Endothelial cell of umbilical vein (primary cell): ENCODE data around the gene TBCD. TPM values are rescaled to one million over a fixed set of nuclear protein-coding genes. Genes with fewer than 3 reads are reported as not detected.

Experiments
- BruUV-seq: library from RNA; stranded (reverse); fragments of 400-500 nt; replicated peaks from 2 replicates; lab custom pipeline; 2021; lab: Mats Ljungman, UMichigan
- CTCF ChIA-PET: fragments of 300-600, 350-600 bp; sonication (Branson Sonifier 250); formaldehyde crosslinking; loops from one replicate; lab custom pipeline; 2021; ENCODE audit warnings: antibody characterized with exemption, inconsistent platforms; lab: Charles Lee
- POLR2A ChIA-PET: fragments of 300-600, 350-600 bp; sonication (Branson Sonifier 250); formaldehyde crosslinking; loops from one replicate; lab custom pipeline; 2021; ENCODE audit warnings: antibody characterized with exemption, inconsistent platforms; lab: Charles Lee
- DNase-seq: peaks from one replicate; pipeline ENCODE4 v3.0.0-alpha.2; 2011; ENCODE audit warnings: low read depth, low spot score
- FAIRE-seq: peaks from 2 replicates; lab custom pipeline; 2011; peaks lifted over from hg19 to GRCh38; lab: Jason Lieb, UNC
- H2AFZ ChIP-seq: 2 replicates; pipeline ENCODE4 v1.6.0; 2012; ENCODE audit warnings: low read depth, low read length, control low read depth, inconsistent platforms
- H3K27ac ChIP-seq: 2 replicates; pipeline ENCODE4 v1.5.1; 2011; ENCODE audit warnings: low read depth, mild to moderate bottlenecking, control low read depth, low read length, moderate library complexity; ENCODE audit not compliant: insufficient read depth
- H3K27me3 ChIP-seq, 2 experiments: 2 replicates each; pipeline versions ENCODE4 v1.6.0 to v1.6.1; 2011; ENCODE audit warnings: low read length in 2 of 2, mixed read lengths in 1 of 2; ENCODE audit not compliant: control insufficient read depth in 2 of 2, insufficient read depth in 2 of 2
- H3K36me3 ChIP-seq, 2 experiments: 2 replicates in 1 of 2; 3 replicates in 1 of 2; pipeline ENCODE4 v1.5.1; 2011; ENCODE audit warnings: low read length in 2 of 2, mild to moderate bottlenecking in 1 of 2, moderate library complexity in 1 of 2; ENCODE audit not compliant: control insufficient read depth in 2 of 2, insufficient read depth in 2 of 2; ENCODE audit errors: extremely low read depth in 1 of 2
- H3K4me1 ChIP-seq: 3 replicates; pipeline ENCODE4 v1.5.1; 2011; ENCODE audit warnings: mild to moderate bottlenecking, low read length; ENCODE audit not compliant: control insufficient read depth, insufficient read depth; ENCODE audit errors: extremely low read depth
- H3K4me2 ChIP-seq: 2 replicates; pipeline ENCODE4 v1.6.1; 2011; ENCODE audit warnings: low read length, control low read depth, mixed read lengths; ENCODE audit not compliant: insufficient read depth
- H3K4me3 ChIP-seq, 3 experiments: fragments of 200-600 bp in 1 of 3; sonication (generic), shearing (Covaris generic) in 1 of 3; replicated peaks in 1 of 3; 2 replicates each; pipeline ENCODE4 v1.5.1; 2011 to 2016; ENCODE audit warnings: control low read depth in 3 of 3, low read length in 3 of 3, mild to moderate bottlenecking in 2 of 3, inconsistent platforms in 1 of 3, low read depth in 1 of 3, moderate library complexity in 1 of 3; ENCODE audit not compliant: insufficient read depth in 1 of 3
- H3K79me2 ChIP-seq: 2 replicates; pipeline ENCODE4 v1.6.0; 2012; ENCODE audit warnings: low read length, inconsistent platforms; ENCODE audit not compliant: control insufficient read depth, insufficient read depth
- H3K9ac ChIP-seq: replicated peaks from 2 replicates; pipeline ENCODE3; 2011; ENCODE audit warnings: low read length, control low read depth; ENCODE audit not compliant: insufficient read depth; ENCODE audit errors: extremely low read depth
- H3K9me1 ChIP-seq: replicated peaks from 3 replicates; pipeline ENCODE4 v1.6.0; 2011; ENCODE audit warnings: mild to moderate bottlenecking, low read length; ENCODE audit not compliant: control insufficient read depth, insufficient read depth; ENCODE audit errors: extremely low read depth
- H3K9me3 ChIP-seq: replicated peaks from 2 replicates; pipeline ENCODE4 v1.5.1; 2012; ENCODE audit warnings: low read length, inconsistent platforms; ENCODE audit not compliant: control insufficient read depth, insufficient read depth
- H4K20me1 ChIP-seq: replicated peaks from 2 replicates; pipeline ENCODE3; 2011; ENCODE audit warnings: mild to moderate bottlenecking, low read length; ENCODE audit not compliant: control insufficient read depth, insufficient read depth; ENCODE audit errors: extremely low read depth
- EZH2 ChIP-seq: IDR thresholded peaks from 2 replicates; pipeline ENCODE4 v1.6.1; 2012; ENCODE audit warnings: borderline replicate concordance, low read depth, mild to moderate bottlenecking, moderate library complexity, low read length, inconsistent platforms; ENCODE audit not compliant: severe bottlenecking
- FOS ChIP-seq: IDR thresholded peaks from 2 replicates; pipeline ENCODE4 v1.6.1; 2011; ENCODE audit warnings: mild to moderate bottlenecking, low read length, moderate library complexity, borderline replicate concordance; ENCODE audit not compliant: insufficient read depth
- GATA2 ChIP-seq: IDR thresholded peaks from 2 replicates; pipeline ENCODE4 v1.7.0; 2011; ENCODE audit warnings: low read depth, mild to moderate bottlenecking, moderate library complexity, mixed read lengths, low read length; ENCODE audit not compliant: insufficient read length, insufficient read depth
- JUN ChIP-seq: IDR thresholded peaks from 2 replicates; pipeline ENCODE4 v1.6.1; 2011; ENCODE audit warnings: borderline replicate concordance, low read depth; ENCODE audit not compliant: insufficient read length, insufficient read depth
- MYC ChIP-seq: IDR thresholded peaks from one replicate; pipeline ENCODE4 v1.6.1; 2011; ENCODE audit warnings: mild to moderate bottlenecking, low read depth, low read length
- POLR2A ChIP-seq: IDR thresholded peaks from 2 replicates; pipeline ENCODE4 v1.6.1; 2012; ENCODE audit warnings: low read depth, mild to moderate bottlenecking, control low read depth, low read length
- POLR2AphosphoS5 ChIP-seq: IDR thresholded peaks from 2 replicates; pipeline ENCODE4 v1.6.1; 2012; ENCODE audit warnings: low read depth, mild to moderate bottlenecking, control low read depth, low read length, moderate library complexity; ENCODE audit not compliant: insufficient read depth
- dilution Hi-C: fragments of 300-500 bp; cut with MboI; formaldehyde crosslinking; loops from one replicate; pipeline ENCODE4 v1.15.0; 2019; ENCODE audit warnings: low sequenced_read_pairs; ENCODE audit not compliant: extremely low pct_ligation_motif_present
- intact Hi-C: fragments of 100-400 bp; cut with micrococcal nuclease; formaldehyde crosslinking; loops from one replicate; pipeline ENCODE4 v1.10.0; 2022
- polyA plus RNA-seq, 4 experiments: library from polyadenylated mRNA; depleted of rRNA in 3 of 4; stranded (reverse) in 3 of 4; unstranded in 1 of 4; fragments of >200 nt; gene quantifications; 2 replicates each; pipeline versions ENCODE4 v1.2.1 to v1.2.3, GENCODE V29; 2011 to 2012; ENCODE audit warnings: missing spikeins in 1 of 4
- total RNA-seq: library from RNA; stranded (reverse); gene quantifications from 2 replicates; pipeline ENCODE4 v1.2.3, GENCODE V29; 2021
- TF ChIP-seq, protein P1 (sequence below): IDR thresholded peaks from 2 replicates; pipeline ENCODE4 v1.6.1; 2011; ENCODE audit not compliant: insufficient read depth, insufficient read length
- TF ChIP-seq, protein P2 (sequence below), 2 donors: IDR thresholded peaks; 1 replicate in 1 of 2; 2 replicates in 1 of 2; pipeline ENCODE4 v1.5.1; 2011; ENCODE audit warnings: low read length in 2 of 2, mild to moderate bottlenecking in 2 of 2, moderate library complexity in 2 of 2, control low read depth in 1 of 2, inconsistent platforms in 1 of 2, low read depth in 1 of 2; ENCODE audit not compliant: insufficient read depth in 1 of 2; ENCODE audit errors: extremely low read depth in 1 of 2

TBCD gene
- total and polyA plus RNA-seq, 2 donors (not counting 3 experiments of a cell fraction or from before 2014, with no cell fraction given): 121 to 145 TPM

DNA sequence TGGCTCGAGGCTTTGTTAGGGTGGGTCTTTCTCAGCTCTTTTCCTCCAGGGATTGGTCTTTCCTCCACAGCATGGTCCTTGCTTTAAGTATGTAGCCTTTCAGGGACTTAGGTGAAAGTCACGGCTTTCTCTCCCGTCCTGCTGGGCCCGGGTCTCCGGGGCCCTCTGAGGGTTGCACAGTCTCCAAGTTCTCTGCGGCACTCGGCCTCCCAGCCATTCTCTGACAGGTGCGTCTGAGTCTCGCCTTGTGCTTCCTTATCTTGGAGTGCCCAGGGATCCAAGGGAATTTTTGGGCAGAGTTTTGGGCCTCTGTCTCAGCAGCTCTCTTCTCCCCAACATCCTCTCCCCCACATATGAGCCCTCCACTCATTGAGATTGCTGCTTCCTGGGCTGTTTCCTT, 51.3 kb downstream of the TBCD start:
- ChIA-PET POLR2A (no interaction called here), CTCF (interaction anchor here (3.6 kb wide), 1 partner anchor 22 kb away, joined by 13 read pairs; no protein-coding TSS in a partner anchor)
- H3K9me1 ChIP-seq: no peaks in the 10 kb centered on the region
- peaks cover 0 to 2% of the 10 kb centered on the region in 2 experiments for H3K36me3 ChIP-seq
- BruUV-seq: no TSS peak
- H3K27ac ChIP-seq: no peak overlapping the region
- no peaks in the 10 kb centered on the region for H3K27me3 ChIP-seq
- DNase-seq (no peak), FAIRE-seq (no peak)
- no peak for TF ChIP-seq MYC
- no peak for TF ChIP-seq EZH2
- TF ChIP-seq POLR2AphosphoS5: no peak
- no peak for TF ChIP-seq POLR2A
- TF ChIP-seq GATA2: no peak
- TF ChIP-seq, protein P1, sequence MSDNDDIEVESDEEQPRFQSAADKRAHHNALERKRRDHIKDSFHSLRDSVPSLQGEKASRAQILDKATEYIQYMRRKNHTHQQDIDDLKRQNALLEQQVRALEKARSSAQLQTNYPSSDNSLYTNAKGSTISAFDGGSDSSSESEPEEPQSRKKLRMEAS: no peak
- TF ChIP-seq, protein P2, sequence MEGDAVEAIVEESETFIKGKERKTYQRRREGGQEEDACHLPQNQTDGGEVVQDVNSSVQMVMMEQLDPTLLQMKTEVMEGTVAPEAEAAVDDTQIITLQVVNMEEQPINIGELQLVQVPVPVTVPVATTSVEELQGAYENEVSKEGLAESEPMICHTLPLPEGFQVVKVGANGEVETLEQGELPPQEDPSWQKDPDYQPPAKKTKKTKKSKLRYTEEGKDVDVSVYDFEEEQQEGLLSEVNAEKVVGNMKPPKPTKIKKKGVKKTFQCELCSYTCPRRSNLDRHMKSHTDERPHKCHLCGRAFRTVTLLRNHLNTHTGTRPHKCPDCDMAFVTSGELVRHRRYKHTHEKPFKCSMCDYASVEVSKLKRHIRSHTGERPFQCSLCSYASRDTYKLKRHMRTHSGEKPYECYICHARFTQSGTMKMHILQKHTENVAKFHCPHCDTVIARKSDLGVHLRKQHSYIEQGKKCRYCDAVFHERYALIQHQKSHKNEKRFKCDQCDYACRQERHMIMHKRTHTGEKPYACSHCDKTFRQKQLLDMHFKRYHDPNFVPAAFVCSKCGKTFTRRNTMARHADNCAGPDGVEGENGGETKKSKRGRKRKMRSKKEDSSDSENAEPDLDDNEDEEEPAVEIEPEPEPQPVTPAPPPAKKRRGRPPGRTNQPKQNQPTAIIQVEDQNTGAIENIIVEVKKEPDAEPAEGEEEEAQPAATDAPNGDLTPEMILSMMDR (IDR thresholded peaks at IDR 0.05; ENCODE audit: extremely low read depth in 1 of 2, insufficient read depth in 1 of 2, low read depth in 1 of 2, low read length in 2 of 2): no peak
- TF ChIP-seq FOS: no peak
- no peak for TF ChIP-seq JUN
- no peaks in the 10 kb centered on the region for H3K79me2 ChIP-seq
- no peak overlapping the region for H3K4me3 ChIP-seq
- no peaks in the 10 kb centered on the region for H4K20me1 ChIP-seq
- no peak overlapping the region for H3K4me2 ChIP-seq
- peaks cover 7% of the 10 kb centered on the region for H3K4me1 ChIP-seq
- intact Hi-C loops: no loop called here
- no peak overlapping the region for H2AFZ ChIP-seq
- dilution Hi-C loops: no loop called here
- no peak overlapping the region for H3K9ac ChIP-seq
- H3K9me3 ChIP-seq: no peaks in the 10 kb centered on the region
